ENCODE data around the gene TP63. TPM values are rescaled to one million over a fixed set of nuclear protein-coding genes. Genes with fewer than 3 reads are reported as not detected.

Gene TP63
- total and polyA plus RNA-seq, 3 donors from 2014 or later, result 5.2 to 10.5 (median 6.0) TPM

GRCh38 chr3:189710620-189711402 is 79.6 kb downstream of the TP63 start:
- intact Hi-C loops (cut with DNase I; ENCODE audit: low total_unique reads), result no loop called here
- TF ChIP-seq POLR2A (IDR thresholded peaks at IDR 0.05), result no peak
- H3K27ac ChIP-seq, result no peak overlapping the region
- H3K4me3 ChIP-seq, result no peak overlapping the region
- no peaks in the 10 kb centered on the region for H3K27me3 ChIP-seq
- no peaks in the 10 kb centered on the region for H3K9me3 ChIP-seq
- no peaks in the 10 kb centered on the region for H3K36me3 ChIP-seq (ENCODE audit: low read depth, missing control alignments)
- DNase-seq, result peak; percentile 34
- peaks cover 9% of the 10 kb centered on the region for H3K4me1 ChIP-seq

GRCh38 chr3:189712906-189713483 is 81.8 kb downstream of the TP63 start:
- intact Hi-C loops (cut with DNase I; ENCODE audit: low total_unique reads), result no loop called here
- no peak for TF ChIP-seq CTCF (IDR thresholded peaks at IDR 0.05)
- no peak for TF ChIP-seq POLR2A (IDR thresholded peaks at IDR 0.05)
- WGBS, 2 donors, result 68 to 76% methylated on average over 2 of the region's 2 CpGs

GRCh38 chr3:189714991-189715961 is 84.1 kb downstream of the TP63 start:
- no peak for DNase-seq
- Histone ChIP-seq H3K4me3 (no peak overlapping the region), H3K4me1 (peaks cover 8% of the 10 kb centered on the region), H3K27me3 (no peaks in the 10 kb centered on the region), H3K36me3 (ENCODE audit: low read depth, missing control alignments) (no peaks in the 10 kb centered on the region), H3K9me3 (no peaks in the 10 kb centered on the region), H3K27ac (no peak overlapping the region)
- intact Hi-C loops (cut with DNase I; ENCODE audit: low total_unique reads), result no loop called here
- 75 to 79% methylated on average over 5 of the region's 5 CpGs for WGBS, 2 donors
- TF ChIP-seq POLR2A (IDR thresholded peaks at IDR 0.05) (no peak), CTCF (IDR thresholded peaks at IDR 0.05) (no peak)

More at GRCh38 chr3:189712906-189713483, 81.8 kb downstream of the TP63 start:
- Histone ChIP-seq H3K9me3 (no peaks in the 10 kb centered on the region), H3K27me3 (no peaks in the 10 kb centered on the region), H3K4me3 (no peak overlapping the region), H3K27ac (no peak overlapping the region), H3K36me3 (ENCODE audit: low read depth, missing control alignments) (no peaks in the 10 kb centered on the region), H3K4me1 (peaks cover 9% of the 10 kb centered on the region)
- no peak for DNase-seq

GRCh38 chr3:189718215-189718614 is 87.0 kb downstream of the TP63 start:
- H3K27me3 ChIP-seq, result no peaks in the 10 kb centered on the region
- no peaks in the 10 kb centered on the region for H3K4me1 ChIP-seq
- no peak overlapping the region for H3K27ac ChIP-seq
- no peaks in the 10 kb centered on the region for H3K9me3 ChIP-seq
- H3K36me3 ChIP-seq (ENCODE audit: low read depth, missing control alignments), result no peaks in the 10 kb centered on the region
- no peak for DNase-seq
- no peak for TF ChIP-seq POLR2A (IDR thresholded peaks at IDR 0.05)
- no peak for TF ChIP-seq CTCF (IDR thresholded peaks at IDR 0.05)
- intact Hi-C loops (cut with DNase I; ENCODE audit: low total_unique reads), result no loop called here
- H3K4me3 ChIP-seq, result no peak overlapping the region
- 82 to 85% methylated on average over 4 of the region's 4 CpGs for WGBS, 2 donors
